Activated naive CD4-positive, alpha-beta T cell treated with anti-CD3 and anti-CD28 coated beads for 36 hours (primary cell): ENCODE data around the gene ABCC9. TPM values are rescaled to one million over a fixed set of nuclear protein-coding genes. Genes with fewer than 3 reads are reported as not detected.

Source experiments
- CTCF ChIA-PET: fragments of 350-600 bp; sonication (Branson Sonifier 250); formaldehyde crosslinking; loops from one replicate; lab custom pipeline; 2021; ENCODE audit warnings: antibody characterized with exemption; lab: Charles Lee
- DNase-seq: peaks from one replicate; pipeline ENCODE4 v3.0.0-alpha.2; 2020
- H3K27ac Mint-ChIP-seq: one replicate; pipeline ENCODE4 v1.8.0; 2021; ENCODE audit warnings: mild to moderate bottlenecking, mixed read lengths
- H3K27me3 Mint-ChIP-seq: one replicate; pipeline ENCODE4 v1.8.0; 2021; ENCODE audit warnings: low read depth, mixed read lengths
- H3K36me3 Mint-ChIP-seq: one replicate; pipeline ENCODE4 v1.8.0; 2021; ENCODE audit warnings: low read depth, mixed read lengths
- H3K4me1 Mint-ChIP-seq: one replicate; pipeline ENCODE4 v1.8.0; 2021; ENCODE audit warnings: low read depth, mixed read lengths
- H3K4me3 Mint-ChIP-seq: one replicate; pipeline ENCODE4 v1.8.0; 2021; ENCODE audit warnings: mild to moderate bottlenecking, moderate library complexity, mixed read lengths
- H3K9me3 Mint-ChIP-seq: one replicate; pipeline ENCODE4 v1.8.0; 2021; ENCODE audit warnings: mixed read lengths
- intact Hi-C: fragments of 100-400 bp; cut with micrococcal nuclease; formaldehyde crosslinking; loops from one replicate; pipeline ENCODE4 v1.15.1; 2023
- total RNA-seq, 2 experiments: library from RNA; stranded (reverse); gene quantifications; one replicate each; pipeline ENCODE4 v1.2.3, GENCODE V29; 2021

Gene ABCC9
- total RNA-seq, 2 experiments from 2014 or later = not detected

DNA sequence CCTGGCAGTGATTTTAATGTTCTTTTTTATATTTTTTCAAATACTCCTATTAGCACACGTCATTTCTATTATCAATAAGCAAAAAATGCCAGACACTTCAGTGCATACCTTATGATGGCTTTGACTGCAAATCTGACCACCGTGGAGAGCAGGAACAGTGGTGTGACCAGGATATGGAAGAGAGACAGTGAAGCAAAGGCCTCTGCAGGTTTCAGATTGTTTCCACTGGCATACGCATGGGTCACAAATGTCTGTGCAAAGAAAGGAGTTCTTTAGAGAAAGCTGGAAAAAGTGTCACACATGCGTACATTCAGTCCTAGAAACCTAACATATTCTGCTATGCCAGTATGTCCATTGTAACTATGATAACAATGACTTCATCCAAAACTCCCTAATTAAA lies 47.3 kb downstream of the ABCC9 start:
- H3K4me3 Mint-ChIP-seq = no peak overlapping the region
- intact Hi-C loops = no loop called here
- H3K9me3 Mint-ChIP-seq = peaks cover 3% of the 10 kb centered on the region
- CTCF ChIA-PET = no interaction called here
- no peak for DNase-seq
- H3K27ac Mint-ChIP-seq = no peak overlapping the region
- H3K36me3 Mint-ChIP-seq = no peaks in the 10 kb centered on the region
- peaks cover 13% of the 10 kb centered on the region for H3K27me3 Mint-ChIP-seq
- H3K4me1 Mint-ChIP-seq = no peaks in the 10 kb centered on the region

DNA sequence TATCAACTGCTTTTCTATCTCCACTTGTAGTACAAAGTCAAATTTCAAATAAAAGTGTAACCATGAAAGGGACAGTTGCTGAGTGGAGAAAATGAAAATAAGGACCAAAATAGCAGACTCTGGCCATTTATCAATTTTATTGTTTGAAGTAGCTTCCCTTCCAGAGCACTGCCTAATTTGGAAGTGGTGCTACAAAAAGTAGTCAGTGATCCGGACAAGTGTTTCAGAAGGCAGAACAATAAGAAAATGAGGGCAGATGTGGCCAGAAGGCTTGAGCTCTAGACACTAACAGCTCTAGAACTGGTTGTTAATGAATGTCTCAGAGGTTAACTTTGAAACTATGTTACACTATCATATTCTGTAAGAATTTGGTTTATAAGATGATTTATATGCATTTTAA lies 48.9 kb downstream of the ABCC9 start:
- CTCF ChIA-PET = no interaction called here
- intact Hi-C loops = no loop called here
- Mint-ChIP-seq H3K4me3 (no peak overlapping the region), H3K36me3 (no peaks in the 10 kb centered on the region), H3K9me3 (peaks cover 3% of the 10 kb centered on the region), H3K27me3 (peaks cover 8% of the 10 kb centered on the region), H3K4me1 (no peaks in the 10 kb centered on the region), H3K27ac (no peak overlapping the region)
- DNase-seq = no peak

DNA sequence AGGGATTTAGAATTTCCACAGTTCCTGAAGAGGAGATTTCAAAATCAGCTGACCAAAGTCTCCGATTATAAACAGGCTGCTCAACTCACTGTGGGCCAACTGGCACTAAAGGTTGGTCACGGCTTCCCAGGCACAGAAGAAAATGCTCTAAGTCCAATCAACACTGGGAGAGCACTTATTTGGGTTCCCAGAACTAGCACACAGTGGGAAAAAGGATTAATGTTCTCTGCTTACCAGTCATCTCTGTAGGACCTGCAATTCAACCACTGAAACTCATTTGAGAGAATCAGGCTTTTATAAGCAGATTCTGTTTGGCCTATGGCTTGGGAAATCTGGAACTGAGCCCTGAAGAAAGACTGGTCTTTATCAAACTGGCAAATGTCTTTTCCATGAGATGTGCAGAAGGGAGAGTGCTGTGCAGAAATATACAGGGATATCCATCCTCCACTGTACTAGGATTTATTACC lies 49.4 kb downstream of the ABCC9 start:
- Mint-ChIP-seq H3K9me3 (peaks cover 3% of the 10 kb centered on the region), H3K27ac (no peak overlapping the region), H3K4me3 (no peak overlapping the region), H3K36me3 (no peaks in the 10 kb centered on the region), H3K27me3 (peaks cover 4% of the 10 kb centered on the region), H3K4me1 (no peaks in the 10 kb centered on the region)
- no peak for DNase-seq
- CTCF ChIA-PET = no interaction called here
- intact Hi-C loops = no loop called here

DNA sequence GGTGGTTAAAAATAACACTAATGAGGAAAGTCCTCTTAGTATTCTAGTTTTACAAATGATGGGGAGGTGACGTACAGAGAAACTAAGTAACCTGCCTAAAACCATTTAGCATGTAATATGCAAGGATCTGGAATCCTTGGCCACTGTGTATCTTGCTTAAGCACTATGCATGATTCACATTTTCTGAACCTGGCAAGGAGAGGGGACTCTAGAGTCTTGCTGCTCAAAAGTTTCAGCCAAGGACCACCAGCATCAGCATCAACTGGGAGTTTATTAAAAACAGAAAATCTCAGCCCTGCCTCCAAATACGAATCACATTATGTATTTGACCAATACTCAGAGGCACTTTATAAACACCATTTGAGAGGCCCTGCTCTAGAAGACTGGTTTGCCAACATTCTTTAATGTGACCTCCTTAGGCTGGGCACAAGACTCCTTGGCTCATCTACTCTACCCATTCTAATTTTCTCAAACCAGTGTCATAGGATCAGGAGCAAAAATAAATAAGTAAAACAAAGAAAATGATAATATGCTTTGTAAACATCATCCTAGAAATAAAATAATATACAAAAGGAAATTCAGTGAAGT lies 52.9 kb downstream of the ABCC9 start:
- Mint-ChIP-seq H3K27ac (no peak overlapping the region), H3K4me3 (no peak overlapping the region), H3K9me3 (peaks cover 2% of the 10 kb centered on the region), H3K4me1 (no peaks in the 10 kb centered on the region), H3K36me3 (no peaks in the 10 kb centered on the region), H3K27me3 (peaks cover 9% of the 10 kb centered on the region)
- CTCF ChIA-PET = no interaction called here
- intact Hi-C loops = no loop called here
- DNase-seq = no peak

DNA sequence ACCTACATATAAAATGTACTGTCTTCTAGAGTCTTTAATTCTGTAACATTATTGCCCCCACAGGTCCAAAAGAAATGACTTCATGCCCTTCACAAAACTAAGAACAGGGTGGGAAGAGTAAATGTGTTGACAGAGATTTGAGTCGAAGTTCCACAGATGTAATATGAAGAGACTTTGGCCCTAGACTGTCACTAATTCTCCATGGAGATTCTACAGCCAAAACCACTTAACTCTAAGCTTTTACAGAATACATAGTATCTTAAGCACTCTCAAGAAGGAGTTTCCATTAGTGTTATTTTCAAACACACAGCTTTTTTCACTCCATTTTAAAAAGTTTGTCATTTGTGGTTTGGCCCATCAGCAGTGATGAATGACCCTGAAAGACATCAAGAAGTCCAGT lies 56.3 kb downstream of the ABCC9 start:
- CTCF ChIA-PET = no interaction called here
- Mint-ChIP-seq H3K27ac (no peak overlapping the region), H3K4me3 (no peak overlapping the region), H3K4me1 (no peaks in the 10 kb centered on the region), H3K36me3 (no peaks in the 10 kb centered on the region), H3K27me3 (peaks cover 12% of the 10 kb centered on the region), H3K9me3 (no peaks in the 10 kb centered on the region)
- intact Hi-C loops = no loop called here
- DNase-seq = no peak

DNA sequence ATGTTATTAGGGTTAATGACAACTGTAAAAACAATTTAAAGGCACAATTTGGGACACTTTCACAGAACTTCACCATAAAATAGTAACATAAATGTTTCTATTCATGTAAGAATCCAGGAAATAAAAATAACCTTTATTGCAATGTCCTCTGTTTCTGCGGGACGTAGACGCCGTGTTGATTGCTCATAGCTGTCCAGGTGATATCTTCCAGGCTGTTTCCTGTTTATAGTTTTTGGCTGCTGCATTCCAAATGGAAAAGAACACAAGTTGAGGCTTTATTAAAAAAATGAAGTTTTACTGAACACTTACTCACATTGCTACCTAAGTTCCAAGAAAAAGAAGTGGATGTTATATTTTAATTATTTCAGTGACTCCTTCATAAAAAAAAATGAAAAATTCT lies 58.6 kb downstream of the ABCC9 start:
- no peak for DNase-seq
- intact Hi-C loops = no loop called here
- Mint-ChIP-seq H3K27me3 (peaks cover 9% of the 10 kb centered on the region), H3K36me3 (no peaks in the 10 kb centered on the region), H3K4me1 (no peaks in the 10 kb centered on the region), H3K4me3 (no peak overlapping the region), H3K27ac (no peak overlapping the region), H3K9me3 (no peaks in the 10 kb centered on the region)
- CTCF ChIA-PET = no interaction called here

DNA sequence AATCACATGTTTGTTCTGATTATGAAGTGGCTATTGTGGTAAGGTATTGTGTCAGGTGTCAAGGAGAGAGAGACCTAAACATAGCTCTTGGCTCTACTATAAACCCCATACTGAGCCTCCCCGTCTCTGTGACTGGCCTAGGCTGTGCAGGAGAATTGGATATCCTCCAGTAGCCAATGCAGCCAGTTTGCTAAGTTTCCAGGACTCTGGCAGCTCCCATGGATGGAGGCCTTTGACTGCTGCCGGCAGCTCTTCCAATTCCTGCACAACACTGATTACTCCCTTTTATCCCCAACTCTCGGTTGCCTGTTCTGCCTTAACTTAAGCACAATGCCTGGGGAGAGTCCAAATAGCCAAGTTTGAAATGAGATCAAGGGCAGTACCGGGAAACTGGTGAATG lies 59.3 kb downstream of the ABCC9 start:
- no peak overlapping the region for H3K4me3 Mint-ChIP-seq
- no peak overlapping the region for H3K27ac Mint-ChIP-seq
- H3K27me3 Mint-ChIP-seq = peaks cover 16% of the 10 kb centered on the region
- no peaks in the 10 kb centered on the region for H3K9me3 Mint-ChIP-seq
- no peak for DNase-seq
- no peaks in the 10 kb centered on the region for H3K36me3 Mint-ChIP-seq
- CTCF ChIA-PET = no interaction called here
- H3K4me1 Mint-ChIP-seq = no peaks in the 10 kb centered on the region
- intact Hi-C loops = no loop called here

DNA sequence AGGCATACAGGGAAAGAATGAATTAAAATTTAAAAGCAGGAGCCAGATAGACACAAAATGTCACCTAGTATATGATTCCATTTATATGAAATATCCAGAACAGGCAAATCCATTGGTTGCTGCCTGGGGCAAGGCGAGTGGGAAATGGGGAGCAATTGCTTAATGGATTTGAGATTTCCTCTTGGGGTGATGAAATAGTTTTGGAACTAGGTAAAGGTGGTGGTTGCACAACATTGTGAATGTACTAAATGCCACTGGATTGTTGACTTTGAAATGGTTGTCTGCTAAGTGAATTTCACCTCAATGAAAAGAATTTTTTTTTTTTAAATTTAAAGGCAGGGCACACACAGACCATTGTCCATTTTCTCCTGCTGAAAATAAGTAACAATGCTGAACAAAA lies 61.9 kb downstream of the ABCC9 start:
- DNase-seq = no peak
- Mint-ChIP-seq H3K4me1 (no peaks in the 10 kb centered on the region), H3K36me3 (no peaks in the 10 kb centered on the region), H3K9me3 (no peaks in the 10 kb centered on the region), H3K27me3 (peaks cover 13% of the 10 kb centered on the region), H3K4me3 (no peak overlapping the region), H3K27ac (no peak overlapping the region)
- intact Hi-C loops = no loop called here
- CTCF ChIA-PET = no interaction called here

DNA sequence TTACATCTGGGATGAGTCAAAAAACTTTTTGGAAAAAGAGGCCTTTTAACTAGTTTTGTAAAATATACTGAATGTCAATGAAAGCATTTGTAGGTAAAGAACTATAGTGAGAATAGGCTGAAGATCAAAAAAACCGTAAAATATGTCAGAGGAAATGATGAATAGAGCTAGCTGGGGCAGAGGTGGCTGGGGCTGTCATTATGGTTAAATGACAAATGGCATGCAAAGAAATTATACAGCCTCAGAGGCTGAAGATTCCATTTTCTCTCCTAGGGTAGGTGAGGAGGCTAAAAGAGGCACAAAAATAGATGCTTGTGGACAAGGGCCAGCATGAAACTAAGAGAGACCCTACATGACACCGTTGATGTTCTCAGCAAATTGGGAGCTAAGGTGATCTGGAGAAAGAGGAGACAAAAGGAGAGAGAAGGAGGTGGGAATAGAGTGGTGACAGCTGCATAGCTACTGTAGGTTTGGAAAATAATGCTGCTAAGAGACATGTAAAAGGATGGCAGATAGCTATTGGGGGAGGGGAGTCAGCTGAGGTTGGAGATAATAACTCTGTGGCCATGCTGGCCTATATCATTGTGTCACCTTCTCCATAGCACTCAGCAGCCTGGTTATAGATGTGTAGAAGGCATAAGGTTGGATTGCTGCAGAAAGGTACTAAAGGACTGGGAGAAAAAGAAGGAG lies 63.8 kb downstream of the ABCC9 start:
- H3K27me3 Mint-ChIP-seq = peaks cover 10% of the 10 kb centered on the region
- CTCF ChIA-PET = interaction anchor here (1.3 kb wide), 1 partner anchor 17 kb away, joined by 5 read pairs; no protein-coding TSS in a partner anchor
- no peaks in the 10 kb centered on the region for H3K36me3 Mint-ChIP-seq
- H3K9me3 Mint-ChIP-seq = no peaks in the 10 kb centered on the region
- intact Hi-C loops = no loop called here
- H3K4me3 Mint-ChIP-seq = no peak overlapping the region
- H3K27ac Mint-ChIP-seq = no peak overlapping the region
- no peaks in the 10 kb centered on the region for H3K4me1 Mint-ChIP-seq
- no peak for DNase-seq

DNA sequence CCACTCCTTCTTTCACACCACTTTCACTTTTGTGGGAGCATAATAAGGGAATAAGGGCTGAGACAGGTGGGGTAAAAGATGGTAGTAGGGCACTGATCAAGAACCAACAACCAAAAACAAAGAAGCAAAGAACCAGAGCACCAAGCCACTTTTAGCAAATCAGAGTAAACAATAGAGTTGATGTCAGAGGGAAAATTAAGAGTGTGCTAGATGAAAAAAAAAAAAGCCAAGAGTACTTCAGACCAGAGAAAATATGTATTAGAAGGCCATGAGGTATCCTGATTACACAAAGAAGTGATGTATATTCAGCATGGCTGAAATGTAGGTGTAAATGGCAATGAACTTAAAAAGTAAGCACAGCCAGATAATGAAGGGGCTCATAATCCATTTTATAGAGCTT lies 75.4 kb downstream of the ABCC9 start:
- CTCF ChIA-PET = no interaction called here
- Mint-ChIP-seq H3K4me3 (no peak overlapping the region), H3K27ac (no peak overlapping the region)

DNA sequence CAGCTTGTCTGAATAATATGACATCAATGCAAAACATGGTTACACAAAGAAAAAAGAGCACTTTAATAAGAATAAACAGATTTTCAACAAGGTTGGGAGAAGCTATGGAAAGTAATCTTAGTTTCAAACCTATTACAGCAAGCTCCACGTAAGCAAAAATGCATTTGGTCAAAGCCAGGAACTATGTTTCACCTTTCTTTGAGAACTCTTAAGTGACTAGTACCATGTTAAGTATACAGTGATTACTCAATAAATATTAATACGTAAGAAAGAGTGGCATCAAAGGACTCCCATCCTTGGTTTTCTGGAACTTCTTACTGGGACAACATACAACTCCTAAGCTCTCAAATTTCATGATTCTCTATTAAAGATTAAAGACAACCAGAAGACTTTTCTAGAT lies 80.7 kb downstream of the ABCC9 start:
- Mint-ChIP-seq H3K27me3 (no peaks in the 10 kb centered on the region), H3K4me1 (no peaks in the 10 kb centered on the region), H3K36me3 (no peaks in the 10 kb centered on the region), H3K27ac (no peak overlapping the region), H3K9me3 (no peaks in the 10 kb centered on the region), H3K4me3 (no peak overlapping the region)
- no peak for DNase-seq
- intact Hi-C loops = no loop called here
- CTCF ChIA-PET = interaction anchor here (0.6 to 1.6 kb wide), 3 partner anchors 16 to 130 kb away, joined by 3 to 5 read pairs (median 3); no protein-coding TSS in a partner anchor

More for the DNA sequence above, 75.4 kb downstream of the ABCC9 start:
- intact Hi-C loops = no loop called here
- DNase-seq = no peak
- H3K36me3 Mint-ChIP-seq = no peaks in the 10 kb centered on the region
- no peaks in the 10 kb centered on the region for H3K4me1 Mint-ChIP-seq
- H3K27me3 Mint-ChIP-seq = peaks cover 1% of the 10 kb centered on the region
- H3K9me3 Mint-ChIP-seq = no peaks in the 10 kb centered on the region

DNA sequence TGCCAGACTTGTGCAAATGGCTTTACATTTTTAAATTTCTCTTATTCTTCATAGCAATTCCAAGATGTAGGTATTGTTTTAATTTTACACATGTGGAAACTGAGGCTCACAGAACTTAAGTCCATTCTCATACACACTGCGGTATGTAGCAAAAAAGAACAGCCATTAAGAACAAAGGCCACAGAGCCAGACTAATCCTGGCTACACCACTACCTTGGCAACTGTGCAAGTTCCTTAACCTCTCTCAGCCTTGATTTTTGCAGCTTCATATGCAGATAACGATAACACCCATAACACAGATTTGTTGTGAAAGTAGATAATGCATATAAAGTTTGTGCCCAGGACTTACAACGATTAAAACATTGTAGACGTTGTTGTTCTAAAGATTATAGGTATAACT lies 81.1 kb downstream of the ABCC9 start:
- no peak for DNase-seq
- H3K27me3 Mint-ChIP-seq = no peaks in the 10 kb centered on the region
- H3K36me3 Mint-ChIP-seq = no peaks in the 10 kb centered on the region
- no peaks in the 10 kb centered on the region for H3K4me1 Mint-ChIP-seq
- intact Hi-C loops = no loop called here
- CTCF ChIA-PET = interaction anchor here (0.6 to 1.6 kb wide), 3 partner anchors 17 to 130 kb away, joined by 3 to 5 read pairs (median 3); no protein-coding TSS in a partner anchor
- H3K27ac Mint-ChIP-seq = no peak overlapping the region
- H3K4me3 Mint-ChIP-seq = no peak overlapping the region
- no peaks in the 10 kb centered on the region for H3K9me3 Mint-ChIP-seq

DNA sequence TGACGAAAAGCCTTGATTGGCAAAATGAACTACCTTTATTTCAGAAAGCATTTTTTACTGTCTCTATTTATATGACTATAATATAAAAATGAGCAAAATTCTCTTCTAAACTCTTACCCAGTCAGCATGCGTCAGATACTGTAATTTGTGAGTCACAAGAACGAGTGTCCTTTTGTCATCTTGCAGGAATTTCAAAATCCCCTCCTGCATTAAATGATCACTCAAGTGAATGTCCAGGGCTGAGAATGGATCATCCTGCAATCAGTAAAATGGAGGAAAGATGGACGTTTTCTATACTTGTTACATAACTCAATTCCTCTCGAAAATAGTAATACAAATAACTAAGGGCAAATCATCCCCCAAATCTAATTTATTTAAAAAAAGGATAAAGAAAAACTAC lies 89.0 kb downstream of the ABCC9 start:
- H3K36me3 Mint-ChIP-seq = no peaks in the 10 kb centered on the region
- H3K4me3 Mint-ChIP-seq = no peak overlapping the region
- intact Hi-C loops = no loop called here
- H3K4me1 Mint-ChIP-seq = no peaks in the 10 kb centered on the region
- H3K27me3 Mint-ChIP-seq = peaks cover 13% of the 10 kb centered on the region
- no peak overlapping the region for H3K27ac Mint-ChIP-seq
- CTCF ChIA-PET = no interaction called here
- no peak for DNase-seq
- no peaks in the 10 kb centered on the region for H3K9me3 Mint-ChIP-seq
